Glutamatergic neuron (in vitro differentiated cells): Measurements from ENCODE around the gene PCDH9. TPM values are rescaled to one million over a fixed set of nuclear protein-coding genes. Genes with fewer than 3 reads are reported as not detected.

Experiments used
- DNase-seq: peaks from one replicate; pipeline ENCODE4 v3.0.0; 2022
- H3K27ac Mint-ChIP-seq: one replicate; pipeline ENCODE4 v1.8.0; 2020; ENCODE audit warnings: mild to moderate bottlenecking, mixed read lengths, inconsistent platforms; ENCODE audit not compliant: unreplicated experiment
- H3K27me3 Mint-ChIP-seq: one replicate; pipeline ENCODE4 v1.8.0; 2020; ENCODE audit warnings: mild to moderate bottlenecking, moderate library complexity, mixed read lengths, inconsistent platforms; ENCODE audit not compliant: unreplicated experiment
- H3K36me3 Mint-ChIP-seq: one replicate; pipeline ENCODE4 v1.8.0; 2020; ENCODE audit warnings: mild to moderate bottlenecking, mixed read lengths, inconsistent platforms; ENCODE audit not compliant: unreplicated experiment
- H3K4me1 Mint-ChIP-seq: one replicate; pipeline ENCODE4 v1.8.0; 2020; ENCODE audit warnings: mild to moderate bottlenecking, low read depth, mixed read lengths, inconsistent platforms; ENCODE audit not compliant: unreplicated experiment
- H3K4me3 Mint-ChIP-seq: one replicate; pipeline ENCODE4 v1.8.0; 2020; ENCODE audit warnings: mild to moderate bottlenecking, mixed read lengths, inconsistent platforms; ENCODE audit not compliant: unreplicated experiment
- H3K9me3 Mint-ChIP-seq: one replicate; pipeline ENCODE4 v1.8.0; 2020; ENCODE audit warnings: mild to moderate bottlenecking, moderate library complexity, mixed read lengths, inconsistent platforms; ENCODE audit not compliant: unreplicated experiment
- total RNA-seq: library from RNA; stranded (reverse); fragmentation: NEBNext Ultra II Directional; extraction: Animal tissue kit (Norgen Biotek cat#: 25700); gene quantifications from one replicate; pipeline ENCODE4 v1.2.1, GENCODE V29; 2021; ENCODE audit not compliant: unreplicated experiment
- TF ChIP-seq, protein P1 (sequence below): fragments of 200-600 bp; sonication (generic); IDR thresholded peaks from one replicate; pipeline ENCODE4 v1.5.0; 2021; ENCODE audit not compliant: partially characterized antibody, unreplicated experiment

Gene PCDH9
- total RNA-seq, 1 donor from 2014 or later, result 43.3 TPM

DNA sequence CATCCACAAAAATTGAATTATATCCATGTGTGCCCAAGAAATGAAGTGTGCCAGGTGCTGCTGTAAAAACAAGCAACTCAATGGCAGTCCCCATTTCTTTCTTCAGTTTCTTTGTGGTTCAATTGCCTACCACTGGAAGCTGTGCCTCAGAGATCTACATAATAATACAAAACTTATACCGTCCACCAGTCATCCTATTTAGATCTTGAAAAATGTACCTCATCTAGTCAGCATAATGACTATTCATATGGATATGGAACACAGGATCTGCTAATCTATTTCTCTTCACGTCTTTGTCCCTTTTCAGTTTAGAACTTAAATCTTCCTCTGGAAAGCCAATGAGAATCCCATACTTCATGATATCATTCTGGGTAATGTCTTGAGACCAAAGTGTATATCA, 648.5 kb downstream of the PCDH9 start:
- H3K36me3 Mint-ChIP-seq, result no peaks in the 10 kb centered on the region
- TF ChIP-seq, protein P1, sequence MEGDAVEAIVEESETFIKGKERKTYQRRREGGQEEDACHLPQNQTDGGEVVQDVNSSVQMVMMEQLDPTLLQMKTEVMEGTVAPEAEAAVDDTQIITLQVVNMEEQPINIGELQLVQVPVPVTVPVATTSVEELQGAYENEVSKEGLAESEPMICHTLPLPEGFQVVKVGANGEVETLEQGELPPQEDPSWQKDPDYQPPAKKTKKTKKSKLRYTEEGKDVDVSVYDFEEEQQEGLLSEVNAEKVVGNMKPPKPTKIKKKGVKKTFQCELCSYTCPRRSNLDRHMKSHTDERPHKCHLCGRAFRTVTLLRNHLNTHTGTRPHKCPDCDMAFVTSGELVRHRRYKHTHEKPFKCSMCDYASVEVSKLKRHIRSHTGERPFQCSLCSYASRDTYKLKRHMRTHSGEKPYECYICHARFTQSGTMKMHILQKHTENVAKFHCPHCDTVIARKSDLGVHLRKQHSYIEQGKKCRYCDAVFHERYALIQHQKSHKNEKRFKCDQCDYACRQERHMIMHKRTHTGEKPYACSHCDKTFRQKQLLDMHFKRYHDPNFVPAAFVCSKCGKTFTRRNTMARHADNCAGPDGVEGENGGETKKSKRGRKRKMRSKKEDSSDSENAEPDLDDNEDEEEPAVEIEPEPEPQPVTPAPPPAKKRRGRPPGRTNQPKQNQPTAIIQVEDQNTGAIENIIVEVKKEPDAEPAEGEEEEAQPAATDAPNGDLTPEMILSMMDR, result no peak
- H3K9me3 Mint-ChIP-seq, result no peaks in the 10 kb centered on the region
- no peaks in the 10 kb centered on the region for H3K27me3 Mint-ChIP-seq
- H3K27ac Mint-ChIP-seq, result no peak overlapping the region
- DNase-seq, result no peak
- no peaks in the 10 kb centered on the region for H3K4me1 Mint-ChIP-seq
- no peak overlapping the region for H3K4me3 Mint-ChIP-seq

DNA sequence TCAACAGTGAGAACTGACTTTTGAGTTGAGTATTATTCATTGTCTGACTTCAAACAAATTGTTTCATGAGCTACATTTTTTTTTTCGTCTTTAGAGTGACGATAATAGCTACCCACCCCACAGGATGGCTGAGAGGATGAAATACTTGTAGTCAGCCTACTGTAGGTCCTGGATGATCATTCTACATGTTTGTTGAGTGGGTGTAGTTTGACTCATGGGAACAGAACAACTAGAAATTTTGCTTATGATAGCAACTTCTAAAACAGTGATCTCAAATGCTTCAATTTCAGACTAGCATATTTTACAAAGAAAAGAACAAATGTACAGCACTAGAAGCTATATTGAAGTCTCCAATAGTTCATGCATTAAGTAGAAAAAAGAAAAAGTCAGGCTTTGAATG, 651.8 kb downstream of the PCDH9 start:
- Mint-ChIP-seq H3K4me3 (no peak overlapping the region), H3K9me3 (no peaks in the 10 kb centered on the region), H3K4me1 (peaks cover 4% of the 10 kb centered on the region), H3K36me3 (no peaks in the 10 kb centered on the region), H3K27ac (no peak overlapping the region), H3K27me3 (no peaks in the 10 kb centered on the region)
- no peak for DNase-seq
- TF ChIP-seq, protein P1, result no peak

DNA sequence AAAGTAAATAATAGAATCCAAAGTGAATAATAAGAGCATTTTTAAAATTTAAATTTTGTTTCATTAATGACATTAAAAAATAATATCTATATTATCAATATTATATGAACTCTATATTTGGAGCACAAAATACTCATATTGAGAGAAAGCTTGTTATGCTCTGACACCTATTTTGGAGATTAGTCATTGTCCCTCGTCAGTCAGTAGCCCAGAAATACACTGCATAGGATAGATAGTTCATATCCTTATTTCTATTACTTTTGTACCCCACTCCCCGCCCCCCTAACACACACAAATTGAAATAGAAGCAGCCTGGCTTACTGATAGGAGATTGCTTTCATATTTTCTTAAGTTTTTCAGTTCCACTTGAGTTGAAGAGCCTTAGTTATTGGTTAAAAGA, 652.8 kb downstream of the PCDH9 start:
- H3K4me3 Mint-ChIP-seq, result no peak overlapping the region
- TF ChIP-seq, protein P1, result no peak
- H3K27me3 Mint-ChIP-seq, result no peaks in the 10 kb centered on the region
- H3K36me3 Mint-ChIP-seq, result no peaks in the 10 kb centered on the region
- no peaks in the 10 kb centered on the region for H3K9me3 Mint-ChIP-seq
- no peak overlapping the region for H3K27ac Mint-ChIP-seq
- no peak for DNase-seq
- H3K4me1 Mint-ChIP-seq, result peaks cover 4% of the 10 kb centered on the region

DNA sequence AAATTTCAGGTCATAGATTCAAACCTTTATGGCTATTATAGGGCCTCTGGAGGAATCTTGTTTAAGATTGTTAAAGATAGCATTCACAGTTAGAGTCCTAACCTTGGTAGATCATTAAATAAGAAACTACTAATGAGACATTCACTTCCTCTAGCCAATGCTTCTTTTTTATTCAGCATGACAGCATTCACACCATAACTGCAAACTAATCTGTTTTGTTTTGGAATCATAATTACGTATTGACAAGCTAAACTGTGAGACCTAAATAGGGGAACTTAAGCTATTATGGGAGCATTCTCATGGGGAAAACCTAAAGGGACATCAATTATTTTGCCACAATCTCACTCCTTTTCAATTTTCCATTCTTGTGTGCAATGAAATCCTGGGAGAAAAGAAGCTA, 653.8 kb downstream of the PCDH9 start:
- H3K4me3 Mint-ChIP-seq, result no peak overlapping the region
- TF ChIP-seq, protein P1, result no peak
- H3K27ac Mint-ChIP-seq, result no peak overlapping the region
- no peak for DNase-seq
- no peaks in the 10 kb centered on the region for H3K9me3 Mint-ChIP-seq
- H3K4me1 Mint-ChIP-seq, result peaks cover 4% of the 10 kb centered on the region
- no peaks in the 10 kb centered on the region for H3K27me3 Mint-ChIP-seq
- H3K36me3 Mint-ChIP-seq, result no peaks in the 10 kb centered on the region

DNA sequence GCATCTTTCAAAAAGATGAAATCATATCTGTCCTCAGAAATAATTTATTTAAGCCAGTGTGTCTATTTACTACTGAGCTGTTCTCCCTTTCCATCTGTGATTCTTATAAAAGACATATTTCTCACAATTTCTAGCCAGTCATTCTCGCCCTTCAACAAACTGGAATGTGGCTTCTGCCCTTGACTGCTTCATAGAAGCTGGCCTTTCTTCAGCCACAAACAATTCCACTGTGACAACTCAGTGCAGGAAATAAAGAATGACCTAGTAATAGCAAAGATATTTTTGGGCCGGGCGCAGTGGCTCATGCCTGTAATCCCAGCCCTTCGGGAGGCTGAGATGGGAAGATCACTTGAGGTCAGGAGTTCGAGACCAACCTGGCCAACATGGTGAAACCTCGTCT, 655.5 kb downstream of the PCDH9 start:
- no peak overlapping the region for H3K27ac Mint-ChIP-seq
- no peaks in the 10 kb centered on the region for H3K27me3 Mint-ChIP-seq
- peaks cover 4% of the 10 kb centered on the region for H3K4me1 Mint-ChIP-seq
- H3K4me3 Mint-ChIP-seq, result no peak overlapping the region
- no peaks in the 10 kb centered on the region for H3K9me3 Mint-ChIP-seq
- DNase-seq, result no peak
- H3K36me3 Mint-ChIP-seq, result no peaks in the 10 kb centered on the region
- TF ChIP-seq, protein P1, result no peak
